ENCODE data around the gene HSPB7.
"Not testable (repeated sequence)": the region's sequence is repeated elsewhere in the genome, so short reads cannot be mapped to it uniquely, and the experiment has no call there.

Gene HSPB7

DNA sequence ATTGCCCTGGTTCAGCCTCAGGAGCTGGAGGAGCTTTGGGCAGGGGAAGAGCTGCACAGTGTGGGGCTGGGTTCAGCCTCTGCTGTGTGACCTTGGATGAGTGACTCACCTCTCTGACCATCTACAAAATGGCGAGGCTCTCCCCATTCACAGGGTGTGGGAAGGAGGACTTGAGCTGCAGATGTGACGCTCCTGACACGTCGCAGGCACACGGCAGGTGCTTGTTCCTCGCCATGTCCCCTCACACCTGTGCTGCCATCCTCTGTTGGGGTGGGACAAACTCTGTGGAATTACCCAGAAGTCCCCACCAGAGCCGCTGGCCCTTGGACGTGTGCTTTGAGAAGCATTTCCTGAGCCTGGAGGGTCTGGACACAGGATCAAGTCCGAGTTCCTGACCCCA lies 3.0 kb upstream of the HSPB7 start:
- not testable (repeated sequence) for DNase-seq

DNA sequence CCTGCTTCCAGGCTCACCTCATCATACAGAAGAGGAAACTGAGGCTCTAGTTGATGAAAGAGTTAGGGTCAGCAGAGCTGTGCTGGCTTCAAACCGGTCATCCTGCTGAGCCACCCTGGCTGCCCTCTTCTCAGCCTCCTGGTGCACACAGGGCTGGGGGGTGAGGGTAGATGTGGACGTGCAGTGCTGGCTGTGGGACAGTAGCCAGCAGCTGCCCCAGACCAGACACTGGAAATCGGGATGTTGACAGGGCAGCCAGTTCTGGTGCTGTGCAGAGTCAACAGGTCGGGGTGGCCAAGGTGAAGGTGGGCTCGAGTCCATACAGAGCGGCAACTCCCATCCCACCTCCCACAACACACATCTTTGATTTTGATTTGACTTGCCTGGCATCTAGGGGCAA lies 2.5 kb upstream of the HSPB7 start:
- DNase-seq, result no peak

DNA sequence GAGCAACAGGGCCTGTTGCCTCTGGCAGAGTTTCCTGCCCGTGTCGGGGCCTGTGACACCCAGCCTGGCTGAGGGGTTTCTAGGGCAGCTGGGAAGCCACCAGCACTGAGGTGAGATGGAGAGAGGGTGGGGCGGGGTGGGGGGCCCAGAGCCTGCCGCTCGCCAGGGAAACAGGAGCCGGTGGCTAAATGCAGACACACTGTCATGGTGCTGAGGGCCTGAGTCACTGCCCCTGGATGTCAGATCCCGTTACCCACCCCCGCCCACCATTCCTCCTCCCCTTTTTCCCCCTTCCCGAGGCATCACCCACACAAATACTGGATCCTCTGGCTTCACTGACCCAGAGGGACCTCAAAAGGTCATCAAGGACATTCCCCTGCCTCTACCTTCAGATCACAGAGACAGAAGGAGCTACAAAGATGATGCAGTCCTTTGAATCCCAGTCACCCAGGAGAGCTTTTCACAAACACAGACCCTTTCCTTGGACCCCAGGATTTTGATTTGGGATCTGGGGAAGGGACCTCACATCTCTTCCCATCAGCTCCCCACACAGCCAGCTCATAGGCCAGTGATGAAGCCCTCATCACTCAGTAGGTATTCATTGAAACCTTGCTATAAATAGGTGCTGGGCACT lies 1.9 kb upstream of the HSPB7 start:
- no peak for DNase-seq

GRCh38 chr1:16018749-16019643 lies 1.2 kb upstream of the HSPB7 start:
- no peak for DNase-seq

DNA sequence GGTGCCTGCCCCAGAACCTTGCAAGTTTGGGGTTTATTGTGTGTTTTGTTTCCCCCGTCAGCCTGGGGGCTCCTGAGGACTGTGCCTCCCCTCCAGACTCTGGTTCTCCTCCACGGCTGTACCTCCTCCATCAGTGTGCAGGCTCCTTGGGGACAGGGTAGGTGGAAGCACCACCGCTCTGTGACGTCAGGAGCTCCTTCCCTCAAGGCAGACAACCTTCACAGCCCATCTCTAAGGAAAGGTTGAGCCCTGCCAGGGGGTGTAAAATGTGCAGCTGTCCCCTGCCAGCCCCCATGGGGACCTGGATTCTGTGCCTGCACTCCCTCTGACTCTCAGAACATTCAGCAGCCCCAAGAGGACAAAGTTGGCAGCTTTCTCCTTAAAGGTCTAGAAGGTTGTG lies 465 bp upstream of the HSPB7 start:
- DNase-seq, result no peak

- DNase-seq, result no peak
Measured at GRCh38 chr1:16017076-16017460, 775 bp downstream of the HSPB7 start.

DNA sequence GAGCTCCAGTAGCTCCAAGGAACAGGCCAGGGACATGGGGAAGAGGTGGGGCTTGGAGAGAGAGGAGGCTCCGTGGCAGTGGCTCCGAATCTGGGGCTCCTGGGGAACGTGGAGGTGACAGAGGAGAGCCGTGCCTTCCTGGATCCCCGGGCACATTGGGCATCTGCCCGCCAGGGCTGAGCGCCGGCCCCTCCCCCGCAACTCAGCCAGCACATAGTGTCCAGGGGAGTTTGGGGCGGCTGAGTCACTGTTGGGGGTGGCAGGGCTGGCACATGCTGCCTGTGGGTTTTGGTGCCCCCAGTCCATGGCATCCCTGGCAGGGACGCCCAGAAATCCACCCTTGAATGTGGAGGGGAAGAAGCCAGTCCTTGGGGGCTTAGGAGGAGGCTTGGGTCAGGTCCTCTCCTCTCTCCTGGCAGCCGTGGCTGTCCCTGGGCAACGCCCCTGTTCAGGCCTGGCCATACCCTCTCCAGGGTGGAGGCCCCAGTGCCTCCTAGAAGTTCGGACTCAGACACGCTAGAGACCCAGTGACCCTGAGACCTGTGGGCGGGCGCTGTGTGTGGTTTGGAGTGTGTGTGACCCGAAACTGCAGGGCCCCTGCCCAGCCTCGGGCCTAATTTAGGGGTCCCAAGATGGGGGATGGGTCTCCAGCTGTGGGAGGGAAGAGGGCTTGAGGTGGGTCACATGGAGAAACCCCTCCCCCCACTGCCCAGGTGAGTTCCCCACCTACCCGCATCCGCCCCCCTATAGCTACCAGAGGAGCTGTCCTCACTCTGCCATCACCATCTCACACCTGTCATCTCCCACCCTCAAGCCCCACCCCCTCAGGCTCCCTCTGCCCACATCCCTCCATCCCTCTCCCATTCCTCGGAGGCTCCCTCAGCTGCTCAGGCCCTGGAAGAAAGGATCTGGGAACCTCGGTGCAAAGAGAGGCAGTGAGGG lies 1.6 kb downstream of the HSPB7 start:
- no peak for DNase-seq

DNA sequence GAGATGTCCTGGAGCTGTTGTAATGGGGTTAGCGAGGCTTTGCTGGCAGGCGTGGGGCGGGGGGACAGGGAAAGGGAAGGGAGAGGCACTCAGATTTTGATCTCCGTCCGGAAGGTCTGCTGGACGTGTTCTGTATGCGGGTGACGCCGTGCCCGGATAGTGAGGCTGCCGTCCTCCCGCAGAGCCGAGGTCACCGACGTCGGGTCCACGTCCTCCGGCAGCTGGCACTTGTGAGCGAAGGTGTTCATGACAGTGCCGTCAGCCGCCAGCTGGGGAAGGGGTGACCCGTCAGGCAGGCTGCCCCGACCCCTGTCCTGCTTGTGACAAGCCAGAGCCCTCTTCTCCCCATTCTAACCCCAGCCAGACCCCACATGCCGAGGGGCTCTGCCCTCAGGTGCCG lies 2.4 kb downstream of the HSPB7 start:
- DNase-seq, result no peak

DNA sequence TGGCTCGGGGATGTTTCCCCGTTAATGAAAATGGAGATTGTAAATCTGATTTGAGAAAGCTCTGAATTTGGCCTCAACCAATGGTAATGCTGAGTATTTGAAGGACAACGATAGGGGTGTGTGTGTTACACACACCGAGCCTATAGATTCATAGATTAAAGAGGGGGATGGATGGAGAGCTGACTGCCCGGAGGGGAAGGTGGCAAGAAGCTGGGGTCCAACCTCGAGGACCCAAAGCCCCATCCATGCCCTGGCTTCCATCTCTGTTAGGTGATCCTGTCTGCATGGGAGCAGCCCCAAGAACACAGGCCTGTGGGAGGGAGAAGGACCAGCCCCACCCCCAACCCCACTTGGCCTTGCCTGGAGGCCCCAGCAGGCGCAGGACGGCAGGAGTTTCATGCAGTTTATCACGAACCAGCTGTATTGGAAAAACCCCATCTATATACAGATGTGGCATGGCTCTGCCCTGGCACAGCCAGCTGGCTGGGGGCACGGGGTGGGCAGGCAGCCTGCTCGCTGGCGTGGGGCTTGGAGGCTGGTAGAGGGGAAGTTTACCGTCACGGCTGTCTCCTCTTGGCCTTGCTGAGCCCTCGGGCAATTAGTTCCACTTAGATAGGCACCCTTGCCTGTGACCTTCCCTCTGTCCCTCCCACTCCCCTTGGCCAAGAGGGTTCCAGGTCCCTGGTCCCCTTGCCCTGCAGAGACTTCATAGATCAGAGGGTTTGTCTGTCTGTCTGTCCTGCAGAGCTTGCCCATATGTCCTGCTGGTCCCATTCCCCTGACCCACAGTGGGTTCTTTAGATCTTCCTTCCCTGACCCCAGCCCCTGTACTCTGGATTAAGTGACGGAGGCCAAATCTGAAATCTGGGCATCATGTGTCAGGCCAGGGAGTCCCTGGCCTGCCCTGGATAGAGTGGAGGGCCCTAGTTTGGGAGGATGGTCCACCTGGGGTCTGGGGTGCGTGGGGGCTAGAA lies 3.0 kb downstream of the HSPB7 start:
- DNase-seq, result no peak

- no peak for DNase-seq
Measured at GRCh38 chr1:16013908-16014258, 4.0 kb downstream of the HSPB7 start.

DNA sequence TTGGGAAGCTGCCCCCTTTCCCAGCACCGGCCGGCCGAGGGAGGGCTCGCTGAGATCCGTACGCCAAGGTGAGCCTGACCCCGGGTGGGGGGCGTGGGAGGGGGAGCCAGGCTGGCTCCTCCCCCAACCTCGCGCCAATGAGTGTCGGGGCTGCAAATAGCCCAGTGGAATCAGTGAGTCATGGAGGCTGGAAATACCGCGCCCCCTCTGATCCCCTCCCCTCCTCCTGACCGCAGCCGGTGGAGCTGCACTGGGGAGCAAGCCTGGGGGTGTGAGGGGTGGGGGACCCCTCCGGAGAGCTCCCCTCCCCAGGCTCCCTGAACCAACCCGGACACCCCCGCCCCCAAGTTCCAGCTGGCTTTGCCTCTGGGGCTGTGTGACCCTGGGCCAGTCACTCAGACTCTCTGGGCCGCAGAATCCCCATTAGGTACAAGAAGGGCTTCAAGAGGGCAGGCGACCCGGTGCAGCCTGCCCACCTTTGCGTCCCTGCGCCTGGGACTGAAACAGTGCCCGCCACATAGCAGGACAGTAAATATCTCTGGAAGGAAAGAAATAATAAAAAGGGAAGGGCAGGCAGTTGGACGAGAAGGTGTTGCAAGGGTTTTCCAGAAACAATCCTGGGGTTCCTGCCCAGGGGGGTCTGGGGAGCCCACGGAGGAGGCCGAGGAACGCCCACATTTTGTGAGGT lies 4.5 kb downstream of the HSPB7 start:
- DNase-seq, result no peak

GRCh38 chr1:16012590-16013219 lies 5.1 kb downstream of the HSPB7 start:
- no peak for DNase-seq

- DNase-seq, result no peak
Measured at GRCh38 chr1:16011936-16012589, 5.8 kb downstream of the HSPB7 start.

GRCh38 chr1:16010837-16011236 lies 7.0 kb downstream of the HSPB7 start:
- DNase-seq, result no peak

- DNase-seq, result no peak
Measured at GRCh38 chr1:16009678-16010077, 8.2 kb downstream of the HSPB7 start.

DNA sequence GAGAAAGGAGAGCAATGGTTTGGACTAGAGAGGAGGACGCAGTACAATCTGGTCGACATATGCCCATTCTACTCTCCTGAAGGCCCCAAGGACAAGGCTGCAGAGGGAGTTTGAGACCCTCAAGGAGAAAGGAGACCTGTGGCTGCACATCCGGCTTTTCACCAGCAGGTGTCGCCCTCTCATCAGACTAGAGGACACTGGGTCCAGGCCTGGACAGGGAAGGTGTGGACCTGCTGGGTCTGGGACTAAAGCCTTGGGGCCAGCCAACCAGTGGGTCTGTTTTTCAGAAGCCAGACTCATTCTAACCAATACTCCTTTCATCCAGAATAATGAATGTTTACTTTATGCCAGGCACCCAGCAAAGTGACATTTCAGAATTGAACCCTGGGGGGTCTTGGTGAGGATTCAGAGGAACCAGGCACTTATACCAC lies 8.8 kb downstream of the HSPB7 start:
- peak; percentile 25 for DNase-seq

GRCh38 chr1:16007671-16008341 lies 10.0 kb downstream of the HSPB7 start:
- no peak for DNase-seq

- no peak for DNase-seq
Measured at GRCh38 chr1:16006552-16007485, 11.0 kb downstream of the HSPB7 start.

DNA sequence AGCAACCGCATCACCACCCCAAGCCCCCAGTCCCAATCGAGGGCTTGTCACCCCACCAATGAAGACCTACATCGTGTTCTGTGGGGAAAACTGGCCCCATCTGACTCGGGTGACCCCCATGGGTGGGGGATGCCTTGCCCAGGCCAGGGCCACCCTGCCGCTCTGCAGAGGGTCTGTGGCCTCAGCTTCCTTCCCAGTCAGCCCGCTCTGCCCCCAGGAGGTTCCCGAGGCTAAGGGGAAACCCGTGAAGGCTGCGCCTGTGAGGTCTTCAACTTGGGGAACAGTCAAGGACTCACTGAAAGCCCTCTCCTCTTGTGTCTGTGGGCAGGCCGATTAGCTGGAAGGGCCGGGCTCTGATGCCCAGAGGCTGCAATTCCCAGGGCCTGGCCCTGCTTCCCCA lies 11.8 kb downstream of the HSPB7 start:
- DNase-seq, result no peak

Data from NCI-H526 treated with DMSO at 0.1 percent for 48 hours (cell line).